Lung (tissue), 12 donors: ENCODE measurements around the gene CFAP54. TPM values are rescaled to one million over a fixed set of nuclear protein-coding genes. Genes with fewer than 3 reads are reported as not detected.

ENCODE experiments used
- ATAC-seq: fragments of 200-7000 bp; cut with Tn5 transposase; one replicate; pipeline ENCODE4 v1.9.1; 2020; ENCODE audit warnings: moderate number of reproducible peaks; ENCODE audit not compliant: insufficient read depth, low FRiP score
- DNase-seq, 3 donors: peaks; one replicate each; pipeline ENCODE4 v3.0.0-alpha.2; 2013 to 2017
- H3K27ac ChIP-seq, 2 donors: one replicate each; pipeline ENCODE4 v1.5.1; 2013; ENCODE audit warnings: mild to moderate bottlenecking in 2 of 2, moderate library complexity in 2 of 2, control low read depth in 1 of 2, inconsistent platforms in 1 of 2, low read depth in 1 of 2, low read length in 1 of 2
- H3K27me3 ChIP-seq, 3 donors: one replicate each; pipeline ENCODE4 v1.5.1; 2013; ENCODE audit warnings: low read length in 2 of 3; ENCODE audit not compliant: control insufficient read depth in 3 of 3, insufficient read depth in 3 of 3
- H3K36me3 ChIP-seq, 4 donors: one replicate each; pipeline ENCODE4 v1.5.1; 2013; ENCODE audit warnings: low read length in 4 of 4, mild to moderate bottlenecking in 1 of 4, moderate library complexity in 1 of 4; ENCODE audit not compliant: control insufficient read depth in 4 of 4, insufficient read depth in 4 of 4
- H3K4me1 ChIP-seq, 5 donors: one replicate each; pipeline ENCODE4 v1.5.1; 2013; ENCODE audit warnings: low read length in 5 of 5, mild to moderate bottlenecking in 2 of 5, moderate library complexity in 1 of 5; ENCODE audit not compliant: control insufficient read depth in 5 of 5, insufficient read depth in 5 of 5
- H3K4me3 ChIP-seq: one replicate; pipeline ENCODE4 v1.5.1; 2013; ENCODE audit warnings: mild to moderate bottlenecking, control low read depth, moderate library complexity
- H3K9ac ChIP-seq, 2 donors: one replicate each; pipeline ENCODE4 v1.5.1; 2013; ENCODE audit warnings: low read length in 2 of 2, control low read depth in 1 of 2; ENCODE audit not compliant: insufficient read depth in 1 of 2
- H3K9me3 ChIP-seq, 4 donors: one replicate each; pipeline ENCODE4 v1.5.1; 2013; ENCODE audit warnings: low read length in 3 of 4, mild to moderate bottlenecking in 1 of 4, moderate library complexity in 1 of 4; ENCODE audit not compliant: control insufficient read depth in 4 of 4, insufficient read depth in 3 of 4
- WGBS, 2 donors: extraction: QIAGEN DNeasy Blood & Tissue Kit; methylation state at CpG; one replicate each; pipeline ENCODE4 v1.1.7; 2013; 5-methylcytosine and 5-hydroxymethylcytosine counted together
- polyA plus RNA-seq, 2 donors: library from polyadenylated mRNA; stranded (reverse); fragments of 200-250 nt; gene quantifications; one replicate each; pipeline ENCODE4 v1.2.1, GENCODE V29; 2013
- total RNA-seq, 2 donors: library from RNA; depleted of rRNA in 1 of 2; stranded (reverse); fragments of >200 nt in 1 of 2; gene quantifications; one replicate each; pipeline ENCODE4 v1.2.1, GENCODE V29; 2014 to 2021
- TF ChIP-seq, protein P1 (sequence below): IDR thresholded peaks from 2 replicates; pipeline ENCODE4 v1.5.1; 2012; ENCODE audit warnings: mild to moderate bottlenecking; ENCODE audit errors: control extremely low read depth, extremely low read depth
- donor health status: control.
- donor health status: control.
- donor health status: Bipolar disorder and iron deficiency.
- donor health status: healthy.
- donor health status: DM: yes; HTN: yes; CAD: no.

The CFAP54 gene
- total and polyA plus RNA-seq, 4 donors = 0.80 to 35.4 (median 8.2) TPM

DNA sequence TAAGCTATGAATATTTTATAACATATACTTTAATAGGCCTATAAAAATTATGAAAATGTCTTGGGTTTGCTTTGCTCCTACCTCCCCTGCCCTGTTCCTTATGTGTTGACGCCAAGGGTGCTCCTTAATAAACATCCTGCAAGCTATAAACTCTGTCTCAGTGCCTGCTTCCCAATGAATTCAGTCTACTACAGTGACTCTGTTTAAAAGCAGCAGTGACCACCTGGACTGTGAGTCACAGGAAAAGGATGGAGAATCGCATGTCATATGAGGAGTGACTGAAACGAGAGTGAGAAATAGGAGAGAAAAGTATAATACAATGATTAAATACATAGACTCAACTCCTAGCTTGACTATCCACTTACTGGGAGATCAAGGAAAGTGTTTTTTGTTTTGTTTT is 41.1 kb upstream of the CFAP54 start:
- H3K4me3 ChIP-seq = no peak overlapping the region
- H3K9me3 ChIP-seq = no peaks in the 10 kb centered on the region
- H3K27me3 ChIP-seq = no peaks in the 10 kb centered on the region
- DNase-seq (peak in 1 of 3 donors; percentile 34), ATAC-seq (no peak)
- peaks cover 0 to 15% (median 5%) of the 10 kb centered on the region in 5 donors for H3K4me1 ChIP-seq
- H3K27ac ChIP-seq = peak overlapping the region in 1 of 2 donors; percentile 40
- H3K36me3 ChIP-seq = no peaks in the 10 kb centered on the region
- TF ChIP-seq, protein P1, sequence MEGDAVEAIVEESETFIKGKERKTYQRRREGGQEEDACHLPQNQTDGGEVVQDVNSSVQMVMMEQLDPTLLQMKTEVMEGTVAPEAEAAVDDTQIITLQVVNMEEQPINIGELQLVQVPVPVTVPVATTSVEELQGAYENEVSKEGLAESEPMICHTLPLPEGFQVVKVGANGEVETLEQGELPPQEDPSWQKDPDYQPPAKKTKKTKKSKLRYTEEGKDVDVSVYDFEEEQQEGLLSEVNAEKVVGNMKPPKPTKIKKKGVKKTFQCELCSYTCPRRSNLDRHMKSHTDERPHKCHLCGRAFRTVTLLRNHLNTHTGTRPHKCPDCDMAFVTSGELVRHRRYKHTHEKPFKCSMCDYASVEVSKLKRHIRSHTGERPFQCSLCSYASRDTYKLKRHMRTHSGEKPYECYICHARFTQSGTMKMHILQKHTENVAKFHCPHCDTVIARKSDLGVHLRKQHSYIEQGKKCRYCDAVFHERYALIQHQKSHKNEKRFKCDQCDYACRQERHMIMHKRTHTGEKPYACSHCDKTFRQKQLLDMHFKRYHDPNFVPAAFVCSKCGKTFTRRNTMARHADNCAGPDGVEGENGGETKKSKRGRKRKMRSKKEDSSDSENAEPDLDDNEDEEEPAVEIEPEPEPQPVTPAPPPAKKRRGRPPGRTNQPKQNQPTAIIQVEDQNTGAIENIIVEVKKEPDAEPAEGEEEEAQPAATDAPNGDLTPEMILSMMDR = no peak
- H3K9ac ChIP-seq = no peak overlapping the region
- 81 to 82% methylated on average over 3 of the region's 3 CpGs for WGBS, 2 donors

DNA sequence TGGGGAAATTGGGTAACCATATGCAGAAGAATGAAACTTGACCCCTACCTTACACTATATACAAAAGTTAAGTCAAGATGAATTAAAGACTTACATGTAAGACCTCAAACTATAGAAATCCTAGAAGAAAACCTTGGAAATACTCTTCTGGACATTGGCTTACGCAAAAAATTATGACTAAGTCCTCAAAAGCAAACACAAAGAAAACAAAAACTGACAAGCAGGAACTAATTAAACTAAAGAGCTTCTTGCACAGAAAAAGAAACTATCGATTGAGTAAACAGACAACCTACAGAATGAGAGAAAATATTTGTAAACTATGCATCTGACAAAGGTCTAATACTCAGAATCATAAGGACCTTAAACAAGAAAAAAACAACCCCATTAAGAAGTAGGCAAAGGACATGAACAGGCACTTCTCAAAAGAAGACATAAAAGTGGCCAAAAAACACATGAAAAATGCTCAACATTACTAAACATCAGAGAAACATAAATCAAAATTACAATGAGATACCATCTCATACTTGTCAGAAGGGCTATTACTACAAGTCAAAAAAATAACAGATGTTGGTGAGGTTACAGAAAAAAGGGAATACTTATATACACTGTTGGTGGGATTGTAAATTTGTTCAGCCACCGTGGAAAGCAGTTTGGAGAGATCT is 37.0 kb upstream of the CFAP54 start:
- TF ChIP-seq, protein P1 = no peak
- DNase-seq (no peak), ATAC-seq (no peak)
- no peak overlapping the region for H3K27ac ChIP-seq
- WGBS, 2 donors = 66 to 71% methylated on average over 3 of the region's 3 CpGs
- no peaks in the 10 kb centered on the region for H3K36me3 ChIP-seq
- H3K4me1 ChIP-seq = peaks cover 0 to 3% (median 0%) of the 10 kb centered on the region in 5 donors
- no peak overlapping the region for H3K9ac ChIP-seq
- no peaks in the 10 kb centered on the region for H3K27me3 ChIP-seq
- H3K4me3 ChIP-seq = no peak overlapping the region
- H3K9me3 ChIP-seq = no peaks in the 10 kb centered on the region

DNA sequence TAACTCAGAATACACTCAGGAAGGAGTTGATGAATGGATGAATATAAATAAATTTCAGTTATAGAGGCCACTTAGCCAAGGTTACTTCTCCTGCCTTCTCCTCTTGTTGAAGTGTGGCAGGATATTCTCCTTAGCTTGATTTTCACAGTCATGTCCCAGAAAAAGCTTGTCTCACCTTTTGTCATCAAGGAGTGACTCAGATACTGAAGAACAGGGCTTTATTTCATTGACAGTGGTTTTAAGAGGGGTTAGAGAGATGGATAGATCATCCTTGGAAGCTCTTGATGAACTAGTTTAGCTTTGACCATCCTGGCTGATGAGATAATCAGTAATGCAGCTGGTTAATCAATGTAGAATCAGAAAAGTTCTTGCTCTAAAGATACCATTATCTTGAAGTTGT is 35.0 kb upstream of the CFAP54 start:
- TF ChIP-seq, protein P1 = no peak
- peaks cover 0 to 5% (median 0%) of the 10 kb centered on the region in 5 donors for H3K4me1 ChIP-seq
- DNase-seq (no peak), ATAC-seq (no peak)
- no peaks in the 10 kb centered on the region for H3K36me3 ChIP-seq
- no peak overlapping the region for H3K9ac ChIP-seq
- H3K9me3 ChIP-seq = no peaks in the 10 kb centered on the region
- H3K4me3 ChIP-seq = no peak overlapping the region
- no peaks in the 10 kb centered on the region for H3K27me3 ChIP-seq
- no peak overlapping the region for H3K27ac ChIP-seq
